BE2C (cell line): ENCODE measurements around the gene FBXW10B.
"Not testable (repeated sequence)": the region's sequence is repeated elsewhere in the genome, so short reads cannot be mapped to it uniquely, and the experiment has no call there.

Experiments
- DNase-seq: peaks from one replicate; pipeline ENCODE4 v3.0.0-alpha.2; 2020
- H3K27me3 ChIP-seq: fragments of 250-450 bp; sonication (Bioruptor Pico); 2 replicates; pipeline ENCODE4 v1.5.1; 2020; ENCODE audit warnings: mild to moderate bottlenecking
- H3K36me3 ChIP-seq: fragments of 250-450 bp; sonication (Bioruptor Pico); 2 replicates; pipeline ENCODE4 v1.5.1; 2020; ENCODE audit warnings: mild to moderate bottlenecking
- H3K4me1 ChIP-seq: fragments of 250-450 bp; sonication (Bioruptor Pico); 2 replicates; pipeline ENCODE4 v1.5.1; 2020
- H3K4me3 ChIP-seq: 2 replicates; pipeline ENCODE4 v1.5.1; 2011; ENCODE audit warnings: low read depth, low read length
- H3K9me3 ChIP-seq: fragments of 250-450 bp; sonication (Bioruptor Pico); 2 replicates; pipeline ENCODE4 v1.5.1; 2020

FBXW10B gene

GRCh38 chr17:15622124-15622523, 2.6 kb upstream of the FBXW10B start:
- H3K36me3 ChIP-seq, H3K27me3 ChIP-seq, H3K4me3 ChIP-seq, H3K4me1 ChIP-seq, H3K9me3 ChIP-seq, DNase-seq: not testable (repeated sequence)

- DNase-seq, H3K4me3 ChIP-seq, H3K27me3 ChIP-seq, H3K36me3 ChIP-seq, H3K4me1 ChIP-seq, H3K9me3 ChIP-seq: not testable (repeated sequence)
These were observed 2.7 kb downstream of the FBXW10B start for GRCh38 chr17:15616828-15617227.

GRCh38 chr17:15615850-15616249, 3.7 kb downstream of the FBXW10B start:
- H3K27me3 ChIP-seq, H3K9me3 ChIP-seq, H3K36me3 ChIP-seq, H3K4me1 ChIP-seq, DNase-seq, H3K4me3 ChIP-seq: not testable (repeated sequence)

GRCh38 chr17:15613111-15613510, 6.4 kb downstream of the FBXW10B start:
- H3K4me3 ChIP-seq, H3K27me3 ChIP-seq, H3K36me3 ChIP-seq, H3K4me1 ChIP-seq, H3K9me3 ChIP-seq, DNase-seq: not testable (repeated sequence)

- not testable (repeated sequence) for H3K4me3 ChIP-seq, H3K4me1 ChIP-seq, H3K9me3 ChIP-seq, H3K27me3 ChIP-seq, H3K36me3 ChIP-seq, DNase-seq
These were observed 26.5 kb downstream of the FBXW10B start for GRCh38 chr17:15592960-15593359.

GRCh38 chr17:15591986-15592385, 27.5 kb downstream of the FBXW10B start:
- not testable (repeated sequence) for H3K36me3 ChIP-seq, H3K4me1 ChIP-seq, H3K9me3 ChIP-seq, DNase-seq, H3K27me3 ChIP-seq, H3K4me3 ChIP-seq

- H3K36me3 ChIP-seq, DNase-seq, H3K4me3 ChIP-seq, H3K9me3 ChIP-seq, H3K27me3 ChIP-seq, H3K4me1 ChIP-seq: not testable (repeated sequence)
These were observed 28.7 kb downstream of the FBXW10B start for GRCh38 chr17:15590844-15591243.

- not testable (repeated sequence) for H3K4me3 ChIP-seq, DNase-seq, H3K27me3 ChIP-seq, H3K4me1 ChIP-seq, H3K36me3 ChIP-seq, H3K9me3 ChIP-seq
These were observed 29.7 kb downstream of the FBXW10B start for GRCh38 chr17:15589544-15590536.

GRCh38 chr17:15588017-15588416, 31.5 kb downstream of the FBXW10B start:
- DNase-seq, H3K9me3 ChIP-seq, H3K4me3 ChIP-seq, H3K4me1 ChIP-seq, H3K36me3 ChIP-seq, H3K27me3 ChIP-seq: not testable (repeated sequence)

GRCh38 chr17:15583313-15583712, 36.2 kb downstream of the FBXW10B start:
- H3K4me1 ChIP-seq, H3K9me3 ChIP-seq, H3K4me3 ChIP-seq, H3K36me3 ChIP-seq, DNase-seq, H3K27me3 ChIP-seq: not testable (repeated sequence)

GRCh38 chr17:15581462-15581861, 38.0 kb downstream of the FBXW10B start:
- not testable (repeated sequence) for DNase-seq, H3K9me3 ChIP-seq

GRCh38 chr17:15576848-15577247, 42.7 kb downstream of the FBXW10B start:
- DNase-seq, H3K9me3 ChIP-seq, H3K4me1 ChIP-seq, H3K36me3 ChIP-seq, H3K27me3 ChIP-seq, H3K4me3 ChIP-seq: not testable (repeated sequence)

More at GRCh38 chr17:15581462-15581861, 38.0 kb downstream of the FBXW10B start:
- H3K27me3 ChIP-seq, H3K4me1 ChIP-seq, H3K4me3 ChIP-seq, H3K36me3 ChIP-seq: not testable (repeated sequence)

GRCh38 chr17:15574660-15575059, 44.8 kb downstream of the FBXW10B start:
- not testable (repeated sequence) for H3K27me3 ChIP-seq, H3K4me3 ChIP-seq, H3K9me3 ChIP-seq, H3K36me3 ChIP-seq, DNase-seq, H3K4me1 ChIP-seq

- H3K4me1 ChIP-seq, DNase-seq, H3K9me3 ChIP-seq, H3K27me3 ChIP-seq, H3K4me3 ChIP-seq, H3K36me3 ChIP-seq: not testable (repeated sequence)
These were observed 45.6 kb downstream of the FBXW10B start for GRCh38 chr17:15573870-15574269.
